ENCODE results near the gene TRAF3IP1. TPM values are rescaled to one million over a fixed set of nuclear protein-coding genes. Genes with fewer than 3 reads are reported as not detected.

Gene TRAF3IP1
- total RNA-seq, 1 donor from 2014 or later = 21.7 TPM

DNA sequence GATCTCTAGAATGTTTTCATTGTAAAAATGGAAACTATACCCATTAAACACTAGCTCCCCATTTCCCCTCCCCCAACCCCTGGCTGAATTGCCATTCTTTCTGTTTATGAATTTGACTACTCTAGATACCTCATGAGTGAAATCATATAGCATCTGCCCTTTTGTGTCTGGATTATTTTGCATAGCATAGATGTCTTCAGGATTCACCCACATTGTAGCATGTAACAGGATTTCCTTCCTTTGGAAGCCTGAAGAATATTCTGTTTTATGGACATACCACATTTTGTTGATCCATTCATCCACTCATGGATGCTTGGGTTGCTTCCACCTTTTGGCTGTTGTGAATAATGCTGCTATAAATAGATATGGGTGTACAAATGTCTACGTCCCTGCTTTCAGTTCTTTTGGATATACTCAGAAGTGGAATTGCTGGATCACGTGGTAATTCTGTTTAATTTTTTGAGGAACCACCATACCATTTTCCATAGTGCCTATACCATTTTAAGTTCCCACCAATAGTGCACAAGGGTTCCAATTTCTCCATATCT lies 98.8 kb downstream of the TRAF3IP1 start:
- ATAC-seq (no peak), DNase-seq (no peak)
- Histone ChIP-seq H3K9me3 (no peaks in the 10 kb centered on the region), H3K27me3 (ENCODE audit: low read depth) (no peaks in the 10 kb centered on the region), H3K4me1 (no peaks in the 10 kb centered on the region), H3K4me3 (no peak overlapping the region), H3K36me3 (no peaks in the 10 kb centered on the region), H3K27ac (no peak overlapping the region)
- TF ChIP-seq CTCF (IDR thresholded peaks at IDR 0.05) = no peak
- intact Hi-C loops (cut with DNase I) = no loop called here

GRCh38 chr2:238420442-238420841 lies 100.1 kb downstream of the TRAF3IP1 start:
- ATAC-seq = no peak
- H3K36me3 ChIP-seq = no peaks in the 10 kb centered on the region
- intact Hi-C loops (cut with DNase I) = no loop called here
- no peaks in the 10 kb centered on the region for H3K9me3 ChIP-seq
- DNase-seq = no peak
- no peaks in the 10 kb centered on the region for H3K27me3 ChIP-seq (ENCODE audit: low read depth)
- no peak for TF ChIP-seq CTCF (IDR thresholded peaks at IDR 0.05)
- H3K27ac ChIP-seq = no peak overlapping the region
- no peak overlapping the region for H3K4me3 ChIP-seq
- H3K4me1 ChIP-seq = peaks cover under 1% of the 10 kb centered on the region

- Histone ChIP-seq H3K27ac (no peak overlapping the region), H3K9me3 (no peaks in the 10 kb centered on the region), H3K4me1 (peaks cover 6% of the 10 kb centered on the region), H3K36me3 (no peaks in the 10 kb centered on the region), H3K4me3 (no peak overlapping the region), H3K27me3 (ENCODE audit: low read depth) (no peaks in the 10 kb centered on the region)
- TF ChIP-seq CTCF (IDR thresholded peaks at IDR 0.05) = no peak
- intact Hi-C loops (cut with DNase I) = no loop called here
- no peak for DNase-seq
- no peak for ATAC-seq
Observed at GRCh38 chr2:238420878-238421694, 100.8 kb downstream of the TRAF3IP1 start.

GRCh38 chr2:238421695-238422035 lies 101.3 kb downstream of the TRAF3IP1 start:
- no peak overlapping the region for H3K27ac ChIP-seq
- DNase-seq (no peak), ATAC-seq (no peak)
- H3K27me3 ChIP-seq (ENCODE audit: low read depth) = no peaks in the 10 kb centered on the region
- H3K36me3 ChIP-seq = no peaks in the 10 kb centered on the region
- H3K9me3 ChIP-seq = no peaks in the 10 kb centered on the region
- peaks cover 8% of the 10 kb centered on the region for H3K4me1 ChIP-seq
- no peak for TF ChIP-seq CTCF (IDR thresholded peaks at IDR 0.05)
- no peak overlapping the region for H3K4me3 ChIP-seq
- intact Hi-C loops (cut with DNase I) = no loop called here

GRCh38 chr2:238422285-238422684 lies 102.0 kb downstream of the TRAF3IP1 start:
- Histone ChIP-seq H3K36me3 (no peaks in the 10 kb centered on the region), H3K9me3 (no peaks in the 10 kb centered on the region), H3K4me3 (no peak overlapping the region), H3K27me3 (ENCODE audit: low read depth) (no peaks in the 10 kb centered on the region), H3K4me1 (peaks cover 8% of the 10 kb centered on the region), H3K27ac (no peak overlapping the region)
- intact Hi-C loops (cut with DNase I) = no loop called here
- ATAC-seq = no peak
- no peak for DNase-seq
- no peak for TF ChIP-seq CTCF (IDR thresholded peaks at IDR 0.05)
